Measurements from ENCODE around the gene E2F1. TPM values are rescaled to one million over a fixed set of nuclear protein-coding genes. Genes with fewer than 3 reads are reported as not detected.

E2F1 gene
- total and polyA plus RNA-seq, 2 donors (not counting 1 experiment from before 2014, with no cell fraction given) = 2.4 to 2.7 TPM

DNA sequence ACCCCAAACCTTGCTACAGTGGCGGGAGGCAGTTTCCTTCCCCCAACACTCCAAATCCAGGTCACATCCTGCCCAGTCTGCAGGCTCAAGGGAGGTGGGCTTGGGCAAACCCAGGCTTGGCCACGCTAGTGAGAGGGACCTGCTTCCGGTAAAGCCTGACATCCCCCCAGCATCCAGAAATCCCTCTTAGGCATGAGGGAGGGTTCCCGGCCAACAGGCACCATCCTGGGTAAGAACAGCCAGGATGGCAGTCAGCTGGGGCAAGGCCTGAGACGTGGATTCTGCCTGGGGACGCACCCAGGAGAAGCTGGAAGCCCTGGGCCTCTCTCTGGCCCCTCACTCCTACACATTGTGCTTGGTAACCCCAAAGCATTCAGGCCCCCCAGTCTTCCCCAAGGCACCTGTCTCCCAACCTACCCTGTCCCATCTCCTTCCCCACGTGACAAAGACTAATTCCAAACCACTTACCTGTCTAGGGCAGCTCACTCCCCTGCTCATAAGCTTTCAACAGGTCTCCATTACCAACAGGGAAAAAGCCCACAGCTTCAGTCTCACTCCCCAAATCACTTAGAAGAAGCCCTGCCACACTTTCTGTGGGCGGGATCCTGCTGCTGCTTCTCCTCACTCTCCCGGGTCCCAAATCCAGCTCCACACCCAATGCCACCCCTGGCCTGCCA, 22.0 kb downstream of the E2F1 start:
- Mint-ChIP-seq H3K4me1 (peaks cover 34% of the 10 kb centered on the region), H3K27ac (peak overlapping the region; percentile 85), H3K4me3 (peak overlapping the region; percentile 87), H3K9me3 (ENCODE audit: insufficient read depth) (no peaks in the 10 kb centered on the region), H3K27me3 (no peaks in the 10 kb centered on the region)
- ChIA-PET CTCF (interaction anchor here (0.5 to 2.8 kb wide), 8 partner anchors 11 to 444 kb away, joined by 3 to 20 read pairs (median 4); partner anchors contain the start of gene SNTA1), POLR2A (interaction anchor here (0.9 to 1.5 kb wide), 6 partner anchors 16 to 329 kb away, joined by 3 to 5 read pairs (median 3); partner anchors contain the start of genes CBFA2T2 and ZNF341)
- peak overlapping the region; percentile 90 for H3K4me2 ChIP-seq (replicated peaks; ENCODE audit: low read depth, low read length, poor library complexity, severe bottlenecking)
- TF ChIP-seq CTCF (IDR thresholded peaks at IDR 0.05) (no peak), EZH2 (IDR thresholded peaks at IDR 0.05; ENCODE audit: borderline replicate concordance, insufficient read depth, low read depth, low read length, poor library complexity, severe bottlenecking) (no peak)
- peaks cover 6% of the 10 kb centered on the region for H3K79me2 ChIP-seq (ENCODE audit: control insufficient read depth, insufficient read depth, low read length)
- no peaks in the 10 kb centered on the region for H3K27me3 ChIP-seq (replicated peaks in 1 of 4; ENCODE audit: control extremely low read depth in 1 of 4, control insufficient read depth in 3 of 4, insufficient read depth in 4 of 4, low read length in 3 of 4)
- no peaks in the 10 kb centered on the region for H3K36me3 ChIP-seq (replicated peaks in 1 of 2; ENCODE audit: control extremely low read depth in 1 of 2, control insufficient read depth in 1 of 2, extremely low read depth in 1 of 2, insufficient read depth in 2 of 2, low read length in 1 of 2)
- H3K4me3 ChIP-seq (ENCODE audit: control extremely low read depth in 1 of 5, extremely low read depth in 1 of 5, insufficient read depth in 1 of 5, low read depth in 2 of 5, low read length in 4 of 5) = peak overlapping the region; percentile 52 to 77 (median 67)
- H4K20me1 ChIP-seq (ENCODE audit: control insufficient read depth, insufficient read depth, low read length, poor library complexity, severe bottlenecking) = no peaks in the 10 kb centered on the region
- ATAC-seq (ENCODE audit: low read depth) (no peak), DNase-seq (no peak)
- intact Hi-C loops (cut with micrococcal nuclease) = loop anchor here (5.0 kb wide), 1 partner anchor 448 kb away; the partner anchor contains the start of gene EIF2S2
- peak overlapping the region; percentile 77 to 79 for H3K27ac ChIP-seq (ENCODE audit: low read length in 2 of 2)
- no peaks in the 10 kb centered on the region for H3K9me3 ChIP-seq (ENCODE audit: control extremely low read depth in 1 of 3, control insufficient read depth in 2 of 3, insufficient read depth in 1 of 3, low read length in 2 of 3)
- WGBS (ENCODE audit: insufficient coverage) = 87% methylated on average over 6 of the region's 9 CpGs
- peaks cover 18 to 43% of the 10 kb centered on the region in 2 donors for H3K4me1 ChIP-seq (ENCODE audit: control insufficient read depth in 2 of 2, insufficient read depth in 2 of 2, low read length in 2 of 2)
- H2AFZ ChIP-seq (ENCODE audit: insufficient read depth, low read depth, low read length, poor library complexity, severe bottlenecking) = peak overlapping the region; percentile 95
- H3K9ac ChIP-seq (ENCODE audit: low read length) = peak overlapping the region; percentile 74

All from B cell (primary cell).